Activated CD8-positive, alpha-beta memory T cell treated with anti-CD3 and anti-CD28 coated beads, Interleukin-2, amount 50 U/mL, for 24 hours (primary cell): ENCODE results near the gene LGMN.

Source experiments
- DNase-seq: peaks from one replicate; pipeline ENCODE4 v3.0.0-alpha.2; 2020; ENCODE audit errors: extremely low read depth

The LGMN gene

DNA sequence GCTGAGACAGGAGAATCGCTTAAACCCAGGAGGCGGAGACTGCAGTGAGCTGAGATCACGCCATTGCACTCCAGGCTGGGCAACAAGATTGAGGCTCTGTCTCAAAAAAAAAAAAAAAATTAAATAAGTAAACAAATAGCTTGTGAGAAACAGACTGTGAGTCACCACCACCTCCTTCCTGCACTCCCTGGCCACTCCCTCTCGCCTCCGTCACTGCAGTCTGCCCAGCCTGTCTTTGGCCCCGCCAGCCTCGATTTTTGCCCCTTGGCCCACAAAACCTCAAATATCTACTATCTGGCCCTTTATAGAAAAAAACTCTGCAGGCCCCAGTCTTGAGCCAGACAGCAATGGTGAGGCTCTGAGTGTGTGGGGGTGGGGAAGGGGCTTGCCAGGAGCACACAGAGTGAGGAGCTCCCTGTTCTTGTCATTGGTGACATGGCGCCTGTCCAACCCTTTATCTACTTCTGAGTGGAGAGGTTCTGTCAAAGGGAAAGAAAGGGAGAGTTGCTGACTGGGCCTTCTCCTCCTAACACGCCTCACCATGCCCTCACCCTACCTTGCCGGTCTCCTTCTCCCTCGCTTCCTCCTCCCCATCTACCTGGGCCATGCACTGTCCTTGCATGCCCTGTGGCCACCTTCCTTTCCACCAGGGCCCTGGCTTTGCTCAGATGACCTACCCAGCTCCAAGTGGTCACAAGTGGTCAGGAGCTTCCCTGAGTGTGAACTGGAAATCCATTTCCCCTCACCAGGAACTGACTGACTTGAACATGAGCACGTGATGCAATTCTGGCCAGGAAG, 22.1 kb downstream of the LGMN start:
- no peak for DNase-seq

DNA sequence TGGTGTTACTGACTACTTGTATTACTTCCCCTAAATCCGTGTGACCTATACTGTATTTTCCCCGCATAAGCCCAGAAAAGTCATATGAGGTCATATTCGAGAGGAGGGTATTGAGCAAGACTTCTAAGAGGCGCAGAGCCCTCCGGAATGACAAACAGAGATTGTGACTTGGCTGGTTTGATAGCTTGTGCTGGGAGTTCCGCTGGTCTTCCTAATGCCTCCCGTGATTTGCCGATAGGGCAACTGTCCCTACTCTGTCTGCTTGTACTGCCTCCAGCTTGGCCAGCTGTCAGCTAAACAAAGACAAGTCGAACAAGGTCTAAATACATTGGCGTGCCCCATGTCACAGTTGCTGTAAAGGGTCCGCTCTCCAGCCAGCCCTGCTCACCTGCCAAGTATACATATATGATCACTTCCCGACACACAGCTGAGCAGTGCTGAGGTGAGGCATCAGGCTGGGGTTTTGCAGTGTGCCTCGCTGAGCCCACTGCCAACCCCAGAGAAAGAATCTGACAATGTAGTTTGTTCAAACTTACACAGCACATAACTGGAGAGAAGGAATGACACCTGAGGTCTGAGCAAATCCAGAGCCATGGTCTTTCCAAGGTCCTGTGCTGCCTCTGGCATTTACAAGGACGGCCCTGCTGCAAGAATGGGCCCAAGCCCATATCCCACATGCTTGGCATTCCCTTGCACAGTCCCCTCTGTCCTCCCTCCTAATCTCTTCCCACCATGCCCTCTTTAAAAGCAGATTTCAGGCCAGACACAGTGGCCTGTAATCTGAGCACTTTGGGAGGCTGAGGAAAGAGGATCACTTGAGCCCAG, 23.7 kb downstream of the LGMN start:
- no peak for DNase-seq

DNA sequence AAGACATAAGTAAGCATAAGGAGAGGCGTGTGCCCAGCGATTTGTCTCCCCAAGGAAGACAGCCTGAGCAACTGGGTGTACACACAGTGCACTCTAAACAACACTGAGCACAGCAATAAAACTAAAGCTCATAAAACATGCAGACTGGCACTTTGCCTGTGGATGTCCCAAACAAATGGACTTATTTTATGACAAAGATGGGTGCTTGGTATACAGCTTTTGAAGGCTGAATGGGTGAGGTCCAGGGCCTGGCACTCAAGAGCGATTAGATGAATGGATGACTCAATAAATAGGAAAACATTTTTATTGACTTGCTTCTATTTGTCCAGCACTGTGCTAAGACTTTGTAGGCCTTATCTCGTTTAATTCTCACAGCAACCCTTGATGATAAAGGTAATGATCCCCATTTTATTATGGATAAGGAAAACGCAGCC, 28.5 kb downstream of the LGMN start:
- no peak for DNase-seq

DNA sequence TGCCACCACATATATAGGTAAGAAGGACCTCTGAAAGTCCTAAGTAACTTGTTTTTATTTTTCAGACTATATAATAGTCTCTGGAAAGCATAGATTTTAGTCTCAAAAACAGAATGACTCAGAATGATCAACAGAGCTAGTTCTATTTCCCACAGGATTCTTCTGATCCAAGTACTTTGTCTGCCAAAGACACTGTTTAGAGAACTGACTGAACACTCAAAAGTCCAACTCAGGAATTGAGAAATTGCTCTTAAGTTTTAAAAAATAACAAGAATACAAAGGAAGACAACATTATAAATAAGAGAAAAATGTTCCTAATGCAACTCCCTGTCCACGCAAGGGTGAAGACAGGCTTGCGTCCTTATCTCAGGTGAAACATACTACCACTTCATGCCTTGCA, 29.0 kb downstream of the LGMN start:
- no peak for DNase-seq

DNA sequence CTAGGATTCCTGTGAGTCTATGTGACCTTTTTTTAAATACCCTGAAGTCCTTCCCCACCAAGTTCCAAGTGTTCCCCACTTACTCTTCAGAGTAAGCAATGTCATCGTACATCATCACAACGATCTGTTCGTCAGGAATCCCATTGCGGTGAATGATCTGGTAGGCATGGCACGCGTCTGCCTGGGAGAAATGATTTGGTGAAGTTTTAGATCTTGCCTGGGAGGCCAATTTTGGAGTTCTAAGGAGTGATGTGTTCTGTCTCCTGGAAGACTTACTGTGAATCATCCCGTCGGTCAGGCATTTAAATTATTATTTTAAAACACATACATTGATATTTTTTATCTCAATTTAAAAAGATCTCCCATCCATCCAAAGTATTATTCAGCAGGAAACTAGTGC, 29.8 kb downstream of the LGMN start:
- DNase-seq, result no peak

DNA sequence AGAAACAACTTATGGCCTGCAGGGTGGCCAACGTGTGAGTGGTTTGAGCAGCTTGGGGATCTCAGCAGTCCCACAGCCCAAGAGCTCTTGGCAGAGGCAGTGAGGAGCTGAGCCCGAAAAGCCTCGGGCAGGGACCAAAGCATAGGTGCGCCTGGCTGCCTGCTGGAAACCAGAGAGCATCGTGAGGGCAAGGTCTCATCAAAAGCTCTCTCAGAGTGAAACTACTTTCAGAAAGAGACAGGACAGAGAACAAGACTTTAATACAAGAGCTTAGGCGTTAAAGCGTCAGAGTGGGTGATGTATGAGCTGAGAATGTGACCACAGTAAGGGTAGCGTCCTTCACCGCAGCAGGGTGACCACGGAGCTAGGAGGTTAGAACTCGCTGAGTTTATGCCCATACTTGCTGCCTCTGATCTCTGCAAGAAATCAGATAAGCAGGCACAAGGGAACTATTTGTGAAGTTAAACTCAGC, 30.8 kb downstream of the LGMN start:
- no peak for DNase-seq

DNA sequence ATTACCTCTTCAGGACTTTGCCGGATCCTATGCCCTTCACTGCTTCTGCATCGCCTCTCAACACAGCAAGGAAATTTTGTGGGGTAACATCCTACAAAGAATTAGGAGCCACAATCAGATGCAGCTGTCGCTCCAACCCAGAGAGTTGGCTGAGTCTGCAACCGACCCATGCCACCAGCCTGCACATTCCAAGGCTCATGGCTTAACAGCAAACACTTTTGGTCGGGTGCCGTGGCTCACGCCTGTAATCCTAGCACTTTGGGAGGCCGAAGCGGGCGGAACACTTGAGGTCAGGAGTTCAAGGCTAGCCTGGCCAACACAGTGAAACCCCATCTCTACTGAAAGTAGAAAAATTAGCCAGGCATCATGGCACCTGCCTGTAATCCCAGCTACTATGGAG, 32.3 kb downstream of the LGMN start:
- DNase-seq, result no peak

DNA sequence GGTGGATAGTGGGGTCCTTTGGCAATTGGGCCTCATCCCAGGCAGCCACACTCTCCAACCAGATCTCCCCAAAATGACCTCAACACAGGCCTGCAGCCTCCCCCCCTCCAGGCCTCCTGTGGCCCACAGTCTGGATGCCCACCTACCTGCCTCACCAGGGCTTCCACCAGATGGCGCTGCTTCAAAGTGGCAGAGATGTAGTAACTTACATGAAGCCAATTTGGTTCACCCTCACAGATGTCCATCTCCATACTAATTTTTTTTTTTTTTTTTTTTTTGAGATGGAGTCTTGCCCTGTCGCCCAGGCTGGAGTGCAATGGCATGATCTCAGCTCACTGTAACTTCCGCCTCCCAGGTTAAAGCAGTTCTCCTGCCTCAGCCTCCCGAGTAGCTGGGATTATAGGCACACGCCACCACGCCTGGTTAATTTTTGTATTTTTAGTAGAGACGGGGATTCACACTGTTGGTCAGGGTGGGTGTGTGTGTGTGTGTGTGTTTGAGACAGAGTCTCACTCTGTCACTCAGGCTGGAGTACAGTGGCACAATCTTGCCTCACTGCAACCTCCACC, 33.6 kb downstream of the LGMN start:
- DNase-seq, result peak; percentile 67

DNA sequence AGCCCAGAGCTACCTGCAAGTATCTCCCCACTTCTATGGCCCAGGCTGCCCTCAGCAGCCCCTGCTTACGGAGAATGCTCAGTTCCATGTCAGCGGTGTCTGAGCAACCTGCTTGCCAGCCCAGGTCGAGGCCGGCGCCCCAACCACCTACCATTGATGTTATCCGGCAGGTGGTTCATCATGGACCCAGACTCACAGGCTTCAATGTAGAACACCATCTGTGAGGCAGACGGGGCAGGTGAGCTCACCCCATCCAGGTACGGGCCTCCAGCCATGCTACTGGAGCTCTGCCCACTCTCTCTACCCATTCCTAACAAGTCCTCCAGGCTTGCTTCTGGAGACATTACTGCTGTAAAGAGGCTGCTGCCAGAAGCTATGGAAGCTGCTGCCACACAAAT, 35.8 kb downstream of the LGMN start:
- DNase-seq, result no peak

DNA sequence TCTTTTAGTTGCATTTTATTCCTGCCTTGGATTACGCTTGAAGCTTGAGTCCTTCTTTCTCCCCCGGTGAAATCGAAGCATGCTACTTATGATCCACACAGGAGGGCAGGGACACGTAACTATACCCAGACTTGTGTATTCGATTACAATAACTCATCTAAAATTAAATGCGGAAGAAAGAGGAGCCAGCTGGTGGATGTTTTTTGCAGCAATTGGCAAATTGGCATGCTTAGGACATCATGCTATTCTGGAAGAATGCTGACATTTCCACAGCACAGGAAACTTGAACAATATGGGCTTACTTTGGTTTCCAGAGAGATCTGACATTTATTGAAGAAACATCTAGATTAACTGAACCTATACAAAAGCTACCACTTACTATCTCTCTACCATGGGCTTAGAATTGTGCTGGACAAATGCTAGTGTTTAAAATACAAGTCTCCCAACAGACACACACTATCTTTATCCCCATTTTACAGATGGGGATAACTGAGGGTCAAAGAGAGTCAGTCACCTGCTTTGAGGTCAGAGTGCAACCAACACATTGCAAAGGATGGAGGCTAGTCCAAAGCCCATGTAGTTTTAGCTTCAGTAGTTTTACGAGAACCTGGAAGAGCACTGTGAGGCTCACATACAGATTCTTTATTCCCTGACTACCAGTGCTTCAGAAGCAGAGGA, 36.3 kb downstream of the LGMN start:
- no peak for DNase-seq

DNA sequence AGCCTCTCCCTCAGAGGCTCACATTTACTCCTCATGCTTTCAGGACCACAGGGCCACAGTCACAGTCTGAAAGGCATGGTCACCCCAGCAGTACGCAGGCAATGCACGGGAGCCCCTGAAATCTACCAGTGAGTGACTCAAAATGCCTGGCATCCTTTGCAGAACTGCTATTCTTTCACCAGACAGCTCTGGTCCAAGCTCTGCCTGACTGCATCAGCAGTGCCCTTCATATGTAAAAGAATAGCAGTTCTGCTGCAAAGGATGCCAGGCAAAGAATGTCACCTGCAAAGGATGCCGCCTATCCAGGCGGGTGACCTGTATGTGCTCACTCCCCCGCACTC, 38.5 kb downstream of the LGMN start:
- no peak for DNase-seq

DNA sequence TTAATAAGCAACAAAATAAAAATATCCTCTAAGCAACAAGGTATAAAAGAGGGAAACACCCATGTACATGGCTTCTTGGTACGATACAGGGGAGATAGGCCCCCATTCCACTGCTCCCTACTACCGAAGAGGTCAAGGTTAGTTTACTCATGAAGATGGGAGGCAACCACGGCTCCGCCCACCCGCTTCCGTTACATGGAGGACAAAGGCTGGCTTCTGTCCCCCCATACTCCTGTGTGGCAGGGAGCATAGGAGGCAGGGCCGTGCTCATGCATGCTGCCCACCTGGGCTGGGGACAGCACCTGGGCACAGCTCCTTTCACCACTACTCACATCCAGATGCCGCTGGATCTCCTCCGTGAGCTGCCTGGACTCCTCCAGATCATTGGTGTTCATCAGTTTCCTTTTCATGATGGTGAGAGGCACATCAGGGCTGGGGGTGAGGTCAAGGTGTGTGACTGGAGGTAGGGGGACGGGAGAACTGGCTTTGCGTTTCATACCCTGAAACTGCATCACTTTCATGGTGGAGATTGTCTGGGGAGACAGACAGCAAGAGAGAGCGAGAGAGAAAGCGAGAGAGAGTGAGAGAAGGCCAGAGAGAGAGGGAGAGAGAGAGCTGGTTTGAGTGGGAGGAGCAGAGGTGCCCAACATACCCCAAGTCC, 39.0 kb downstream of the LGMN start:
- DNase-seq, result no peak

DNA sequence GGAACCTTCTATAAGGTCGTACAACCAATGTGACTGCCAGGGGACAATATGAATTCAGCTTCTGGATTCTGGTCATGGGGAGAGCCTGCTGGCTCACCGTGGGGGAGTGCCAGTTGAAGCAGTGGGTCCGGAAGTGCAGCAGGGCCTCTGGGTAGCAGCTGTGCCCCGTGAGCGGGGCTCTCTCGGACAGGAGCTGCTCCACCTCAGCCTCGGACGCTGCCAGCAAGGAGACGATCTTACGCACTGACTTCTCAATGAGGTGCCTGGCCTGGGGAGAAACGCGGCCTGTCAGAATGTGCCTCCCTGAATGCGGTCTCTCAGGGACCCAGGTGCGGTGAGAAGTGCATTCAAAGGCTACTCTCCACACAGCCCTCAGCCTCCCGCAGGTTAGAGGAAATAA, 42.0 kb downstream of the LGMN start:
- DNase-seq, result no peak

DNA sequence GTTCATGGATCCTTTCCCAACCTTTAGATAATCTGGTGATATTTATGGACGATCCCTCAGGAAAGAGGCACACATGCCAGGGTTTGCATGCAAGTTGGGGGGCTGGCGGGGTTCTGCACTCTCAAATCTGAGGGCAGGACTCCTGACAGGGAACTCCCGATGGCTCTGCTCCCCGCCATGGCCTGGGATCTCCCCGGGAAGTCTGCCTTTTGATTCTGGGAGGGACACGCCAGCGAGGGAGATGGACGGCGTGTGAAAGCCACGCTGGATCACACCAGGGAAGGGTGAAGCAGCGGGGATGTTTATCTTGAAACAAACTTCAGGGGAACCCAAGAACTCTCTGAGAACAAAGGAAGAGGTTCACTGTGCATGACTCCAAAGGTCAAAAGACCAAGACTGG, 43.6 kb downstream of the LGMN start:
- DNase-seq, result no peak

DNA sequence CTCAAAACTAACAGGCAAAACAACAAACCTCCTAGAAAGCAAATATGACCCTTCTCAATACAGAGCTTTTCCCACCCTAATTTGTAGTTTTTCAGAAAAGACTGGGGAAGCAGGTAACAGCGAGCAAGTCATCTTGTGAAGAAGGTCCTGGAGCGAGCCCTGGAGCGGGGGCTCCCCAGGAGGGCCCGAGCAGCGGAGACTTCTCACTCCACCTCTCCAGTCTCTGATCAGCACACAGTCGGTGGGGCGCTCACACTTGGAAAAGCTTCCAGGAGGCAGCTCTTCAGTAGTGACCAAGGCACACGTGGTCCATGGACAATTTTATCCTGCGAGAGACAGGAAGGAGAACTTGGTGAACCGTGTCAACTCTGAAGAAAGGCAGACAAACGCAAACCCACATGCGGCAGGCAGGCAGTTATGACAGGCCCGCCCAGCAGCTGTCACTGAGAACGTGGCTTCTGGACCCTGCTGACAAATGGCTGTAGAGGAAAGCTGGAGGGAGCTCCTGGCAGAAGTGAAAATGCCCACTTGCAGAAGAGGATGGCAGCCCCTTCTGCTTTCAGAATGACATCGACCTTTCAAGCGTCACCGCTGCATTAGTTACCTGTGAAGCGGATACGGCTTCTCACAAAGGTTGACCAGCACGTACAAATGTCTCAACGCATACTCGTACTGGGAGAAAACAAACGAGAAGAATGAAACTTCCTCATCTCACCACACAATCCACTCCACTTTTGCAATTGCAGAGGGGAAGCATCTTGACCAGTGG, 44.2 kb downstream of the LGMN start:
- no peak for DNase-seq

DNA sequence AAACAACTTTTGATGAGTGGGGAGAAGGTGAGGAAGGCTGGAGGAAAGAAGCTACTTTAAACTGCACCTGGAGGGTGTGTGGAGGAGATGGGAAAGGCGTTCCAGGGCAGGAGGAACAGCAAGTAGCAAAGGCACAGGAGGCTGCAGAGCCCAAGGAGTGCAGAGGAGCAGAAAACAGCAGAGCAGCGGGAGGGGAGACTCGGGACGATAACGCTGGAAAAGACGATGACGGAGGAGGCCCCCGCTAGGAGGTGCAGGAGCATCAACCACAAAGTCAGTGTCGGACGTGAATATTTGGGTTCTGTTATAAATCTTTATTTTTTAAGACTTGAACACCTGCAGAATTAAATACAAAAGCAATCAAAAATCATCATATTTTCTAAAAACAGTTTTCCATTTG, 44.9 kb downstream of the LGMN start:
- DNase-seq, result no peak

DNA sequence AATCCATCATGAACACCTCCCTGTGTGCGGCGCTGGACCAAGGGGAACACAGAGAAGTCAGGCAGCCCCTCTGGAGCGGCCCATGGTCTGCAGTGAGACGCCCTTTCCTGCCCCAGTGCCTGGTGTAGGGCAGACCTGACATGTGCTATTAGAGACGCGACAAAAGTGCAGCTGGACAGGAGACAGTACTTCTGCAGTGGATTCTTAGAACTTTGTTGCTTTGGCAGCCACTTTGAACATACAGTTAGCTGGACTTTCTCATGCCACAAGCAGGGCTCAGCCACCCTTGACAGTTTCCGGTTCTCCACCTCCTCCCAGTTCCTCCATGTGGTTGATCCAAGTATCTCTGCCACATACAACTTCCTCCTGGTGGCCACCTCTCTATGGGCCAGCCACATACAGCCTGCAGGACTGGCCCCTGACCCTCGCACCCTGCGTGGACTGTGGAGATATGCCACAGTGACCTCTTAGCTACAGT, 45.9 kb downstream of the LGMN start:
- no peak for DNase-seq

DNA sequence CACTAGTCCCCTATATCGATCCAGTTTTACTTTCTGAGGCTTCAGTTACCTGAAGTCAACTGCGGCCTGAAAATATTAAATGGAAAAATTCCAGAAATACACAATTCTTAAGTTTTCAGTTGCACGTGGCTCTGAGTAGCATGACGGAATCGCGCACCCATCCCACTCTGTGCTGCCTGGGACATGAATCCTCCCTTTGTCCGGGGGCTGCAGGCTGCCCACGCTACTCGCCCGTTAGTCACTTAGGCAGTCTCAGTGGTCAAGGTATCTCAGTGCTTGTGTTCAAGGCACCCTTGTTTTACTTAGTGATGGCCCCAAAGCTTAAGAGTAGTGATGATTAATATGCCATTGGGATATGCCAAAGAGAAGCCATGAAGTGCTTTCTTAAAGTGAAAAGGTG, 46.6 kb downstream of the LGMN start:
- no peak for DNase-seq

DNA sequence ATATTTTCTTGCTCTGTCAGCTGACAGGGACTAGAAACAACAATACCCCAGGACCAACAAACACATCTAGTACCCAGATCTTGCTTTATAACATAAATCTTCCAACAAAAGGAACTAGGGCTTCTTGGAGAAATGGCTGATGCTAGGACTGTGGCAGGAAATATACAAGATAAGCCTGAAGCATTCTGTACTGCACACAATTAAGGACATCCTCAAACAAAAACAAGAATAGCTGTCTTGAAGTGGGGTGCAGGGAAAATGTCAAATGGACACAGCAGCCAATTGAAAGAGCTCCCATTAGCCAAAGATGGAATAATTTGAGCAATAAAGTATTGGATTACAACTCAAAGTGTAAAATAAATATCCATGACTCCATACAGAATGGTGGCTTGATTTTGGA, 50.0 kb downstream of the LGMN start:
- DNase-seq, result no peak

DNA sequence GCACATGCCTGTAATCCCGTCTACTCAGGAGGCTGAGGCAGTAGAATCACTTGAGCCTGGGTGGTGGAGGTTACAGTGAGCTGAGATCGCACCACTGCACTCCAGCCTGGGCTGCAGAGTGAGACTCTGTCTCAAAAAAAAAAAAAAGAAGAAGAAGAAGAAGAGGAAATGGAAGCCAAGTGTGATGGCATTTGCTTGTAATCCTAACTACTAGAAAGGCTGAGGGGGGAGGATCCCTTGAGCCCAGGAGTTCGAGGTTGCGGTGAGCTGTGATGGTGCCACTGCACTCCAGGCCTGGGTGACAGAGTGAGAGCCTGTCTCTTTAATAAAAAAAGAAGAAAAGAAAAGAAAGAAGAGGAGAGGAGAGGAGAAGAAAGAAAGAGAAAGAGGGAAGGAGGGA, 52.1 kb downstream of the LGMN start:
- DNase-seq, result no peak

DNA sequence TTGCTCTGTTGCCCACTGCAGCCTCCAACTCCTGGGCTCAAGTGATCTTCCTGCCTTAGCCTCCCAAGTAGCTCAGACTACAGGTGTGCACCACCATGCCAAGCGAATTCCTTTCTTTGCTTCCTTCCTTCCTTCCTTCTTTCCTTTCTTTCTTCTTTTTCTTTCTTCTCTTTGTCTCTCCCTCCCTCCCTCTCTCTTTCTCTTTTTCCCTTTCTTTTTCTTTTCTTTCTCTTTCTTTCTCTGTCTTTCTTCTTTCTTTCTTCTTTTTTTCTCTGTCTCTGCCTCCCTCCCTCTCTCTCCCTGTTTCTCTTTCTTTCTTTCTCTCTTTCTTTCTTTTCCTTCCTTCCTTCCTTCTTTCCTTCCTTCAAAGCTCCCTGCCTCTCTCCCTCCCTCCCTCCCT, 52.9 kb downstream of the LGMN start:
- DNase-seq, result no peak
